ENCODE measurements around the gene RIPK3. TPM values are rescaled to one million over a fixed set of nuclear protein-coding genes. Genes with fewer than 3 reads are reported as not detected.
A peak's percentile ranks its signal among the peaks of the same experiment; 100 is the strongest.

RIPK3 gene
- total RNA-seq, 2 donors from 2014 or later: 12.5 to 15.5 TPM

DNA sequence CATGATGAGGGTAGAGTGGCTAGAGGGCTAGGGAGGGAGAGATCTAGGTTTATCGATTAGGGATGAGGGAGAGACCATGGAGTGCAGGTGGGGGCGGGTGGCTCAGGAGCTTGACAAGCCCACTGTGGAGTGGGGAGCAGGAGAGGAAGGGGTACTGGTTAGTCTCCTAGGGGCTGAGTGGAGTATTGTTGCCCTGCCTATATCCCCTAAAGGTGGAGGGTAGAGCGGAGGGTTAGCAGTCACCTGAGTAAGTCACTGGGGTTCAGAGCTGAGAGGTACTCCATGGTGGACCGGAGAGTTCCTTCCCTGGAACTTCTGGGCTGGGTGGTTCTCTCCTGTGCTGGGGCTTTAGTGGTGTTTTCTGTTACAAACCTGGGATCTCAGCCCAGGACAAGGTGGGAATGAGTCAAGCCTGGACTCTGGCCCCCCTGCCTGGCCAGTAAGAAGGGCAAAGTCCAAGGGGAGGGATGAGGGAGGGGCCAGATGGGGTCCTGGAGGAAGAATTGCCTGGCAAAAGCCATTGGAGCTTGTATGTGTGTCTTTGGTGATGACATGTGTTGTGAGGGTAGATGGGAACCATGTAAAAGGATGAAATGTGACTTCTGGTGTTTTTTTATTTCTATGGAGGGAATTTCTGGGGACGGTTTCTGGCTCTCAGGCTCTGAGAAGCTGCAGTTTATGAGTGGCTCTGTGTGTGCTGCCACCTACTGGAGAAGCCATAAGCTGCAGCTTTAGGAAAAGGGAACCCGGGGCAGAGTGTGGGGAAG is 32.0 kb downstream of the RIPK3 start, which contains the start of gene CIDEB:
Gene CIDEB, minus strand, starts transcription at position 403 of the 767 bp plus-strand sequence. Its CDS starts 119 bp downstream, at position 284.
- Mint-ChIP-seq H3K9me3 (no peaks in the 10 kb centered on the region), H3K4me3 (peak within 1 kb of the TSS; percentile 2), H3K27ac (peak within 1 kb of the TSS; percentile 9 to 15), H3K4me1 (ENCODE audit: low read depth in 2 of 2) (peaks cover 44 to 46% of the 10 kb centered on the region in 2 donors), H3K36me3 (peaks cover 23% of the 10 kb centered on the region), H3K27me3 (no peaks in the 10 kb centered on the region)
- ATAC-seq (no peak), DNase-seq (ENCODE audit: low spot score) (no peak)

DNA sequence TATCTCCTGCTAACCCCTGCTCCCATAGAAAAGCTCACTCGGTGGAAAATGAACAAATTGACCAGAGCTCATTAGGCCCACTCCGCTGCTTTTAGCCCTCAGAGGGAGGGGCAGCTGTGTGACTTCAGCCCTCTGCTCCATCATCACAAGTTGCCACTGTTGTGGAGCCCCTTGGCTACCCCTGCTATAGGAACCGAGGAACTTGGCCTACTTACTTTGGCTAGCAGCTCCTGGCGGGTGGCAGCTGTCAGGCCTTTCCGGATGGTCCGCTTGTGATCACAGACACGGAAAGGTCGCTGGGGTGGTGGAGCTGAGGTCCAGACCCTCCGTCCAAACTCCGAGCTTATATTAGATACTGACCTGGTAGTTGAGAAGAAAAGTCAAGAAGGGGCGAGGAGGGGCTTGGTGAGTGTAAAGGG is 32.6 kb downstream of the RIPK3 start:
- Mint-ChIP-seq H3K36me3 (peaks cover 23% of the 10 kb centered on the region), H3K4me3 (no peak overlapping the region), H3K4me1 (ENCODE audit: low read depth in 2 of 2) (peaks cover 38 to 41% of the 10 kb centered on the region in 2 donors), H3K27me3 (no peaks in the 10 kb centered on the region), H3K27ac (peak overlapping the region in 1 of 2 donors; percentile 5), H3K9me3 (no peaks in the 10 kb centered on the region)
- ATAC-seq (no peak), DNase-seq (ENCODE audit: low spot score) (no peak)

DNA sequence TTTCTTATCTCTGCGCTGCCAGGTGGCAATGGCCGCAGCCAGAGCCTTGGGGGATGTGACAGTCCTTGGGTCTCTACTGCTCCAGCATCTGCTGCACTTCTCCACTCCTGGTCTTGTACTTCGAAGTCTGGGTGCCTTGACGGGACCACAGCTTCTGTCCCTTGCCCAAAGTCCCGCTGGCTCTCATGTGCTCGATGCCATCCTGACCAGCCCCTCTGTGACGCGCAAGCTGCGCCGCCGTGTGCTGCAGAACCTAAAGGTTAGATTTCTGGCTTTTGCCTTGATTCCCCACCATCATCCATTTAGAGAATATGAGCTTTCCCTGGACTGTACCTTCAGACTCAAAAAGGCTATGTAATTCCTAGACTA is 35.8 kb downstream of the RIPK3 start:
- H3K4me3 Mint-ChIP-seq: no peak overlapping the region
- H3K27ac Mint-ChIP-seq: no peak overlapping the region
- peaks cover 34 to 39% of the 10 kb centered on the region in 2 donors for H3K4me1 Mint-ChIP-seq (ENCODE audit: low read depth in 2 of 2)

DNA sequence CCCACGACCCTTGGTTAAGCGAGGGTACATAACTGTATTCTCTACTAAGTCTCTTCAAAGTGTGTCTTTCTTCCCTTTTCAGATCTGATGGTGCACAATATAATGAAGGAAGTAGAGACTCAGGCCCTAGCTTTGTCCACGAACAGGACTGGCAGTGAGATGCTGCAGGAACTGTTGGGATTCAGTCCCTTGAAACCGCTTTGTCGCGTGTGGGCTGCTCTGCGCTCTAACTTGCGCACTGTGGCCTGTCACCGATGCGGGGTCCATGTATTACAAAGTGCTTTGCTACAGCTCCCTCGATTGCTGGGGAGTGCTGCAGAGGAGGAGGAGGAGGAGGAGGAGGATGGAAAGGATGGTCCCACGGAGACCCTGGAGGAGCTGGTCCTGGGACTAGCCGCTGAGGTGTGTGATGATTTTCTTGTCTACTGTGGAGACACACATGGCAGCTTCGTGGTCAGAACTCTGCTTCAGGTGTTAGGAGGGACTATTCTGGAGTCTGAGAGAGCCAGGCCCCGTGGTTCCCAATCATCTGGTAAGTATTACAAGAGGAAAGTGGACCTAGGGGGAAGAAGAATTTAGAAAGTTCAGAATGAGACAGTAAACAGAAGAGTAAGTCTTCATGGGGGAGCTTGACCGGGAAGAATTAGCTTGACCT is 39.3 kb downstream of the RIPK3 start:
- Mint-ChIP-seq H3K27me3 (no peaks in the 10 kb centered on the region), H3K4me3 (peak overlapping the region; percentile 92), H3K4me1 (ENCODE audit: low read depth in 2 of 2) (peaks cover 43 to 56% of the 10 kb centered on the region in 2 donors), H3K36me3 (peaks cover 16% of the 10 kb centered on the region), H3K27ac (peak overlapping the region; percentile 78 to 90), H3K9me3 (no peaks in the 10 kb centered on the region)
- ATAC-seq (no peak), DNase-seq (ENCODE audit: low spot score) (no peak)

More for the DNA sequence above, 35.8 kb downstream of the RIPK3 start:
- Mint-ChIP-seq H3K36me3 (peaks cover 23% of the 10 kb centered on the region), H3K27me3 (no peaks in the 10 kb centered on the region), H3K9me3 (no peaks in the 10 kb centered on the region)
- ATAC-seq: no peak
- no peak for DNase-seq (ENCODE audit: low spot score)

DNA sequence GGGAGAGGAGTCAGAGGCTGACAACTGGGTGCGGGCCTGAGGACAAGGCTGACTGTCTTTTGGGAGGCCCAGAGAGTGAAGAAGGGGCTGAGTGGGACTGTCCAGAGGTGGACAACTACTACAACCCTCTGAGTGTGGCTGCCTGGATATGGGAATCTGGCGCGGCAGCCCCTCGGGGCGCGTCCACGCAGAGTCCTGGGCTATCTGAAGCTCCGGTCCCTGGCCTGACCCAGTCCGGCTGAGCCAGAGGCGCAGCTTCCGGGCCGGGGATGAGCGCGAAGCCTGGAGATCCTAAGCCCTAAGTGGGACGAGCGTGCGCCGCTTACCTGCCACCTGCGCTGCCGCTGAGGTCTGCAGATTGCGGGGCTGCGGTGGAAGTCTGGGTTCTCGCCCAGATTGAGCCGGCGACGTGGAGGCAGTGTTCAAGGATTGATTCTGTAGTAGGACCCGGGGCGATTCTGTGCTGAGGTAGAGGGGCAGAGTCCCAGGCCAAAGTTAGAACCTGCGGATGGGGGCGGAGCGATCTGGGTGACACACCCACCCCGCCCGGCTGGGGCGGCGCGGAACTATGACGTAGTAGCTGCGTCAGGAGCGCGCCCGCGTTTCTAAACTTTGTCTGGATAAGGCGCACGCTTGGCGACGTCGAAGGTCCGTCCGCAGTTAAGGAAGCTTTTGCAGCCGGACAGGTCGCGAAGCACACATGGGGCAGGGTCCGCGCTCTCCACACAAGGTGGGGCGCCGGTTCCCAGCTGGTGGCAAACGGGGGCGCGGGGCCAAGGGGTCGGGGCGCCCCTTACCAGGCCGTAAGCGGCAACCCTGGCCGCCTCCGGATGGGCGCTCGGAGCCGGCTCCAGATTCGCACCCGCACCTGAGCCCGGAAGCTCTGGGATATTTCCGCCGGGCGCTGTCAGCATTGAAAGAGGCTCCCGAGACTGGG is 40.3 kb downstream of the RIPK3 start, which contains the start of the genes DHRS1 and NOP9:
Gene DHRS1, minus strand, starts transcription at position 526 of the 937 bp plus-strand sequence. CDS start 674 bp downstream, outside the sequence.
Gene NOP9, plus strand, starts transcription at position 596 of the 937 bp plus-strand sequence. Its CDS starts 105 bp downstream, at position 701.
- H3K4me1 Mint-ChIP-seq (ENCODE audit: low read depth in 2 of 2): peaks cover 43 to 49% of the 10 kb centered on the region in 2 donors
- DNase-seq (ENCODE audit: low spot score): peak; percentile 92

DNA sequence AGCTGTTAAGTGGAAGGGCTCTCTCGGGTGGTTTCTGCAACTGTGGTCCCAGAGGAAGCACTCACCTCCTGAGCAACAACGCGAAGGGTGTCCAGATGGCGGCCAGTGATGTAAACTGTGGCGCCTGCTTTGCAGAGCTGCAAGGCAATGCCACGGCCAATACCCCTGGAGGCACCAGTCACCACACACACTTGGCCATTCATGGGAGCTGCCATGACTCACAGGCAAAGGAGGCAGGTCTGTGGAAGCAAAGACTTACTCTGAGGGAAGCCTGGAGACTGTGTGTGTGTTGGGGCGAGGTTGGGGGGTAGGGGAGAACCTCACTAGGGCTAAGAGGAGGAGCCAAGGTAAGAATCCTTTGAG is 40.9 kb downstream of the RIPK3 start:
- Mint-ChIP-seq H3K27me3 (no peaks in the 10 kb centered on the region), H3K9me3 (no peaks in the 10 kb centered on the region), H3K4me1 (ENCODE audit: low read depth in 2 of 2) (peaks cover 41 to 49% of the 10 kb centered on the region in 2 donors), H3K27ac (peak overlapping the region; percentile 78 to 90), H3K36me3 (peaks cover under 1% of the 10 kb centered on the region), H3K4me3 (peak overlapping the region; percentile 92)
- no peak for DNase-seq (ENCODE audit: low spot score)
- no peak for ATAC-seq

More for the DNA sequence above, 40.3 kb downstream of the RIPK3 start, which contains the start of the genes DHRS1 and NOP9:
- peak; percentile 91 to 93 for ATAC-seq
- peak within 1 kb of the TSS; percentile 92 for H3K4me3 Mint-ChIP-seq
- H3K9me3 Mint-ChIP-seq: no peaks in the 10 kb centered on the region
- H3K27me3 Mint-ChIP-seq: no peaks in the 10 kb centered on the region
- peaks cover 7% of the 10 kb centered on the region for H3K36me3 Mint-ChIP-seq
- peak within 1 kb of the TSS; percentile 78 to 90 for H3K27ac Mint-ChIP-seq

DNA sequence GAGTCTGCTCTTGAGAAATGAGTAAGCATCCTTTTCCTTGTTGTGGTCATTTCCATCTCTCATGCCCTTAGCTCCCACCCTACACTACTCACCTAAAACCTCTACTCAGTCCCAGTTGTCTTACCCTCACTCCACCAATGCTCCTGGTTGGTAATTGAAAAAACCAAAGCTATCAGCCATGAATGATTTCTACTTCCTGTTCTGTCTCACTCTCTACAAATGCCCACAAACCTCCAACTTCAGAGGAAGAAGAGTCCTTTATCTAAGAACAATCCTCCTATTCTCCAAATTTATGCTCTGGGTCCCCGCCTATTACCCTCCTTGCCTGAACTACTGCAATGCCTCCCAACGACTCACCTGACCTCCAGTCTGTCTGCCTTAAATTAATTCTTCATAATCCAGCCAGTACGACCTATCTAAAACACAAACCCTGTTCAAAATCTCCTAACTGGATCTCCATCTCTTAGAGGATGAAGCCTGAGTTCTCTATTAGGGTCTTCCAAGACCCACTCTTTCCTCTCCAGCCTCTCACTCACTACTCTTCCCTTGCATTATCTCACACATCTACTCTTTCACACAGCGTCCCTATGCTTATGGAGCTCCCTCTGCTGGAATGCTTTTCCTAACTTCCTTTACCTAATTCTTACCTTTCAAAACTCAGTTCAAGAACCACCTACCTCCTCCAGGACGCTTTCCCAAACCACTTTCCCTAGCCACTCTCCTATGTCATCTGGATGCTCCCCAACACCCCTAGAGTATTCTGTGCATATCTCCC is 42.4 kb downstream of the RIPK3 start:
- ATAC-seq: no peak
- H3K27me3 Mint-ChIP-seq: no peaks in the 10 kb centered on the region
- peak overlapping the region; percentile 0 for H3K4me3 Mint-ChIP-seq
- no peaks in the 10 kb centered on the region for H3K36me3 Mint-ChIP-seq
- no peak for DNase-seq (ENCODE audit: low spot score)
- H3K4me1 Mint-ChIP-seq (ENCODE audit: low read depth in 2 of 2): peaks cover 41 to 49% of the 10 kb centered on the region in 2 donors
- H3K9me3 Mint-ChIP-seq: no peaks in the 10 kb centered on the region
- H3K27ac Mint-ChIP-seq: peak overlapping the region; percentile 7 to 72

DNA sequence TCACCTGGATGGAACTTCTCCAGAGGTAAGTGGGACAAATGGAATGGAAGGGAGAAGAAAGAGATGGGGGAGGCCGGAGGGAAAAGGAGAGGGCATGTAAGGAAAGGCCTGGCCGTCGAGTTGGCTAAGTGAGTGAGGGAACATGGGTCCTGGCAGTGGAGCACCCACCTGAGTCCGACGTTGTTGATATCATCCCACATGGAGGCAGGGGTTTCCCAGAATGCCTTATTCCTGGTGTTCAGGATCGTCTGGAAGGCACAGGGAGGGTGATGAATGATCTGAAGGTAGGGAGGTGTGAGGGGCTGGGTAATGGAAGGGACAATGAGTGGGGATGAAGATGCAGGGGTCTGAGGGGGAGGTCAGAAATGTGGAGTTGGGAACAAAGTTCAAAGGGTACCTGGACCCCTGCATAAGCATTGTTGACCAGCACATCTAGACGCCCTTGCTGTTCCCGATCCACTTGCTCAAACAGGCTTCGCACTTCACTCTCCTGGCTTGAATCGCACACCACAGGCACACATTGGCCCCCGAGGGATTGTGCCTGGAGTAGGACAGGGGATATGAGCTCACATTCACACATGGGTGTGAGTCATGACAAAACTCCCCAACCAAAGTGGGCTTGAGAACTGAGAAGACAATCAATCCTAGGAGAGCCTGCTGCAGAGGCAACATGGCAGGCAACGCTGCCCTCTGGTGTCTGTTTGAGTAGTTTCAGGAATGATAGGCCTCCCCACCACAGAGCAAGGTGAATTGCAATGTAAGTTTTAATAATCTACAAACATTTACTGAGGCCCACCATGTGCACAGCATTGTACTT is 43.2 kb downstream of the RIPK3 start:
- Mint-ChIP-seq H3K4me1 (ENCODE audit: low read depth in 2 of 2) (peaks cover 41 to 42% of the 10 kb centered on the region in 2 donors), H3K36me3 (no peaks in the 10 kb centered on the region), H3K4me3 (no peak overlapping the region), H3K27ac (peak overlapping the region; percentile 7 to 72), H3K27me3 (no peaks in the 10 kb centered on the region), H3K9me3 (no peaks in the 10 kb centered on the region)
- peak; percentile 84 for DNase-seq (ENCODE audit: low spot score)
- peak; percentile 80 to 84 for ATAC-seq

DNA sequence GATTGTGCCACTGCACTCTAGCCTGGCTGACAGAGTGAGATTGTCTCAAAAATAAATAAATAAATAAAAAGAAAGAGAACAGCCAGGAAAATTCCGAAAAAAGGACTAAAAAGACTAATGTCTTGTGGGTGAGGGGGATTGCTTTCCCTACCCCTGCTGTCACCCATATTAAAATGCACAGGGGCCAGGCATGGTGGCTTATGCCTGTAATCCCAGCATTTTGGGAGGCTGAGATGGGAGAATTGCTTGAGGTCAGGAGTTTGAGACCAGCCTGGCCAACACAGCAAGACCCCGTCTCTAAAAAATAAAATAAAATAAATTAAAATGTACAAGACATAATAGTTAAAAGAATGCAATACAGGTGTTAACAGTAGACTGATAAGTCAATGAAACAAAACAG is 46.3 kb downstream of the RIPK3 start:
- Mint-ChIP-seq H3K9me3 (no peaks in the 10 kb centered on the region), H3K36me3 (peaks cover 8% of the 10 kb centered on the region), H3K27ac (no peak overlapping the region), H3K27me3 (no peaks in the 10 kb centered on the region), H3K4me1 (ENCODE audit: low read depth in 2 of 2) (peaks cover 33 to 39% of the 10 kb centered on the region in 2 donors), H3K4me3 (no peak overlapping the region)
- no peak for ATAC-seq
- DNase-seq (ENCODE audit: low spot score): no peak

DNA sequence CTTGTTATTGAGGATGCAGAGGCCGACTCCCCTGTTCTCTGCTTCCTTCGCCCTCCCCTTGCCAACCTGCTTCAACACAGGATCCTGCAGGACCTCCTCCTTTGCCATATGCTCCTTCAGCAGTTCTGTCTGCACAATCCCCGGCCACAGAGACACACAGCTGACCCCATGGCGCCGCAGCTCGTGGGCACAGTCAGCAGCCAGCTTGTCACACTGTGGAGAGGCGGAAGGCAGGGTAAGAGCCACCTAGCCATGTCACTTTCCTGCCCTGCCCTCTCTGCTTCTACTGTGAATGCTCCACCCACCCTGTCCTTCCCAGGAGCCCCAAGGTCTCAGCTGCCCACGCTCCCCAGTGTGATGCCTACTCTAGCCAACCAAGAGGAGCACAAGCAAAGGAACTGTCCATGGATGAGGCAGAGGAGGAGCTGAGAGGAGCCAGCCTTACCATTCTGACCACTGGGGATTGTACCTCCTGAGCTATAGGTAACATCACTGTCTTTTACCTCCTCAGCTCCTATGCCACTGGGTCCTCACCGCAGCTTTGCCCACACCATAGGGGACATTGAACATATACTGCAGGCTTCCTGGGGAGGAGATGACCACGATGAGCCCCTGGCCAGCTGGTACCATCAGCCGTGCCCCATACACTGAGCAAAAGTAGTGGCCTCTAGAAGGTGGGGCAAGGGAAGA is 47.5 kb downstream of the RIPK3 start:
- no peaks in the 10 kb centered on the region for H3K9me3 Mint-ChIP-seq
- DNase-seq (ENCODE audit: low spot score): no peak
- H3K36me3 Mint-ChIP-seq: peaks cover 8% of the 10 kb centered on the region
- H3K27ac Mint-ChIP-seq: no peak overlapping the region
- ATAC-seq: no peak
- no peaks in the 10 kb centered on the region for H3K27me3 Mint-ChIP-seq
- peaks cover 35 to 38% of the 10 kb centered on the region in 2 donors for H3K4me1 Mint-ChIP-seq (ENCODE audit: low read depth in 2 of 2)
- no peak overlapping the region for H3K4me3 Mint-ChIP-seq

DNA sequence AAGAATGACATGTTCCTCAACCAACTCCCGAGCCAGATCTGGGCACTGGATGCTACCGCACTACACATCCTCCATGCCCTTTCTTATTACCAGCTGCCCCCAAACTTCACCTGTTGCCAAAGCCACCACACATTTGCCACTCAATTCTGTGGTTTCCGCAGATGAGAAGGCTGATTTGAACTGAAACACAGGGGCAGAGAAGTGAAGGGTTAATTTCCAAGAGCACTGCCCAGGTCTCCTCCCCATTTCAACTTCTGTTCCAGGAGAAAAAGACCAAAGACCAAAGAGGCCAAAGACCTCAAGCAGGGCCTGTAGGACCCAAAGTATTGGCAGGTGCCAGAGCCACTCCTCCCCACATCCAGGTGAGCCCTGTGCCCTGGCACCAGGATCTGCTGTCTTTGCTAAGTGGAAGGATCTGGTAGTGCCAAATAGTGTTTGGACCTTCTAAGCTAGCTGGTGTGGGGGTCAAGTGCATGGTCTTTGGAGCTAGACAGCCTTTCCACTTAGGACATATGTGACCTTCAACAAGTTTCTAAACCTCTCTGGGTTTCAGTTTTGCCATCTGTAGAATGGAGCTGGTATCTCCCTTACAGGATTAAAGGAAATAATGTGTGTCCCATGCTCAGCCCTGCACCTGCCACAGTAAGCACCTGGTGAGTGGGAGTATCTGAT is 48.2 kb downstream of the RIPK3 start:
- Mint-ChIP-seq H3K27me3 (no peaks in the 10 kb centered on the region), H3K9me3 (no peaks in the 10 kb centered on the region), H3K4me1 (ENCODE audit: low read depth in 2 of 2) (peaks cover 28 to 31% of the 10 kb centered on the region in 2 donors), H3K4me3 (no peak overlapping the region), H3K27ac (no peak overlapping the region), H3K36me3 (peaks cover 8% of the 10 kb centered on the region)
- no peak for ATAC-seq
- no peak for DNase-seq (ENCODE audit: low spot score)
